ENCODE results near the gene ERICH6B.

- TF ChIP-seq POLR2AphosphoS5 (IDR thresholded peaks at IDR 0.05; ENCODE audit: borderline replicate concordance, low read depth, low read length) = no peak
- TF ChIP-seq EZH2 (IDR thresholded peaks at IDR 0.05) = no peak
These were observed 74.7 kb downstream of the ERICH6B start for GRCh38 chr13:45540864-45541263.
